OCI-LY7 (cell line): ENCODE measurements around the gene CEP120.

ENCODE experiments used
- EZH2phosphoT487 ChIP-seq: fragments of 200-600 bp; sonication (generic); IDR thresholded peaks from 2 replicates; pipeline ENCODE4 v1.6.1; 2018; ENCODE audit warnings: low read depth, borderline replicate concordance, mild to moderate bottlenecking, mixed run types, antibody characterized with exemption, low read length, moderate library complexity, mixed read lengths
- TF ChIP-seq, protein P1 (sequence below): fragments of 200-600 bp; sonication (generic); conservative IDR thresholded peaks from 2 replicates; pipeline ENCODE4 v1.5.1; 2014; ENCODE audit warnings: mild to moderate bottlenecking, antibody characterized with exemption, low read length, moderate library complexity, mixed read lengths

DNA sequence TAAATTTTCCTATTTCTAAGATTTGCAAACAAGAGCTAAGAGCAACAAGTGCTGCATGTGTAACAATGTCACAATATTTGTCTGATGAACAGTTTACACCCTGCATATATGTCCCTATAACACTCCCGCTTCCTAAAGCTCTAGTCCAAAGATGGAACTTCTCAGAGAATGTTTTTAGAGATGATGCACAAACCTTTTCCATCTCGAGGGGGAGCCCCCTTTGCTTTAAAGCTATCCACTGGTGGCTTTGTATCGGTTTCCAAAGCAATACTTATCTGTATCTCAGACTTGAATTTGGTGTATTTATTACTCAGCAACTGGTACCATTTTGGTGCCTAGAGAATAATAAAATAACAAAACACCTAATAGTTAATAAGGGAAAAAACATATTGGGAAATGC lies 11.0 kb downstream of the CEP120 start:
- TF ChIP-seq, protein P1, sequence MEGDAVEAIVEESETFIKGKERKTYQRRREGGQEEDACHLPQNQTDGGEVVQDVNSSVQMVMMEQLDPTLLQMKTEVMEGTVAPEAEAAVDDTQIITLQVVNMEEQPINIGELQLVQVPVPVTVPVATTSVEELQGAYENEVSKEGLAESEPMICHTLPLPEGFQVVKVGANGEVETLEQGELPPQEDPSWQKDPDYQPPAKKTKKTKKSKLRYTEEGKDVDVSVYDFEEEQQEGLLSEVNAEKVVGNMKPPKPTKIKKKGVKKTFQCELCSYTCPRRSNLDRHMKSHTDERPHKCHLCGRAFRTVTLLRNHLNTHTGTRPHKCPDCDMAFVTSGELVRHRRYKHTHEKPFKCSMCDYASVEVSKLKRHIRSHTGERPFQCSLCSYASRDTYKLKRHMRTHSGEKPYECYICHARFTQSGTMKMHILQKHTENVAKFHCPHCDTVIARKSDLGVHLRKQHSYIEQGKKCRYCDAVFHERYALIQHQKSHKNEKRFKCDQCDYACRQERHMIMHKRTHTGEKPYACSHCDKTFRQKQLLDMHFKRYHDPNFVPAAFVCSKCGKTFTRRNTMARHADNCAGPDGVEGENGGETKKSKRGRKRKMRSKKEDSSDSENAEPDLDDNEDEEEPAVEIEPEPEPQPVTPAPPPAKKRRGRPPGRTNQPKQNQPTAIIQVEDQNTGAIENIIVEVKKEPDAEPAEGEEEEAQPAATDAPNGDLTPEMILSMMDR, result no peak
- TF ChIP-seq EZH2phosphoT487, result no peak
